Ammon's horn (tissue), 1 donor: ENCODE results near the gene MCCD1.
A peak's percentile ranks its signal among the peaks of the same experiment; 100 is the strongest.

Source experiments
- DNase-seq: peaks from one replicate; pipeline ENCODE4 v3.0.0-alpha.2; 2016; ENCODE audit warnings: low spot score

Gene MCCD1

GRCh38 chr6:31543639-31544038 lies 14.9 kb downstream of the MCCD1 start:
- DNase-seq: no peak

- no peak for DNase-seq
Measured at GRCh38 chr6:31544676-31545075, 15.9 kb downstream of the MCCD1 start.

- DNase-seq: no peak
Measured at GRCh38 chr6:31545291-31545690, 16.5 kb downstream of the MCCD1 start.

- peak; percentile 96 for DNase-seq
Measured at GRCh38 chr6:31546339-31546957, 17.7 kb downstream of the MCCD1 start, which contains the start of gene ATP6V1G2. ATP6V1G2 (minus strand) TSS chr6:31546608; CDS start chr6:31546559, 49 bp downstream.

GRCh38 chr6:31546958-31547726 lies 18.4 kb downstream of the MCCD1 start, which contains the start of gene NFKBIL1:
NFKBIL1 (plus strand) TSS chr6:31547608; CDS start chr6:31547695, 87 bp downstream.
- peak; percentile 99 for DNase-seq

GRCh38 chr6:31547727-31548543 lies 19.2 kb downstream of the MCCD1 start:
- no peak for DNase-seq

- DNase-seq: no peak
Measured at GRCh38 chr6:31548544-31548873, 19.7 kb downstream of the MCCD1 start.

GRCh38 chr6:31551371-31551770 lies 22.6 kb downstream of the MCCD1 start:
- peak; percentile 73 for DNase-seq

GRCh38 chr6:31556307-31556706 lies 27.5 kb downstream of the MCCD1 start:
- DNase-seq: no peak

GRCh38 chr6:31557443-31558317 lies 28.9 kb downstream of the MCCD1 start:
- DNase-seq: no peak

- no peak for DNase-seq
Measured at GRCh38 chr6:31558318-31558625, 29.5 kb downstream of the MCCD1 start.

GRCh38 chr6:31558631-31559500 lies 30.1 kb downstream of the MCCD1 start:
- DNase-seq: peak; percentile 58

GRCh38 chr6:31559606-31559957 lies 30.8 kb downstream of the MCCD1 start:
- DNase-seq: no peak

GRCh38 chr6:31559958-31560696 lies 31.4 kb downstream of the MCCD1 start:
- peak; percentile 63 for DNase-seq

- DNase-seq: no peak
Measured at GRCh38 chr6:31560697-31561058, 31.9 kb downstream of the MCCD1 start.

GRCh38 chr6:31567531-31568370 lies 39.0 kb downstream of the MCCD1 start:
- no peak for DNase-seq

GRCh38 chr6:31568537-31568961 lies 39.8 kb downstream of the MCCD1 start:
- no peak for DNase-seq

GRCh38 chr6:31569861-31570536 lies 41.2 kb downstream of the MCCD1 start:
- DNase-seq: no peak
